HG02938 (cell line): ENCODE data around the gene DNER.
"Not testable (repeated sequence)": the region's sequence is repeated elsewhere in the genome, so short reads cannot be mapped to it uniquely, and the experiment has no call there.

Source experiments
- ATAC-seq: cut with Tn5 transposase; IDR thresholded peaks from one replicate; pipeline ENCODE4 v1.9.1; 2021; ENCODE audit warnings: mild to moderate bottlenecking, moderate library complexity; ENCODE audit not compliant: unreplicated experiment

Gene DNER

DNA sequence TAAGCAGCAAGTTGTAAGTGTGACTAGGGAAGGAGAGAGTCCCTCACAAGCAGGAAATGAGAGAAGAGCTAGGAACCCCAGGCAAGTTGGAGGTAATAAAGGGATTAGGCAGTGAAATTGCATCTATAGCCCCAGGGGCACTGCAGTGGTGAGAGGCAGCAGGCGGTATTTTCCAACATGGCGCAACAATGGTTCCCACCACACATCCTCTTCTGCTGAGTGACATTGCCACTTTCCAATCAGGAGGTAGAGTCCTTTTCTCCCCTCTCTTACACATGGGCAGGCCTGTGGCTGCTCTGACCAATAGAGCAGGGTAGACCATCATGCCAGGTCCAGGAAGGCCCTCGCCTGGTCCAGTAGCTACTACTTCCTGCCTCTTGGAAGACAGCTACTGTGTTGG, 86.6 kb downstream of the DNER start:
- ATAC-seq: no peak

GRCh38 chr2:229622495-229623355, 91.6 kb downstream of the DNER start:
- no peak for ATAC-seq

GRCh38 chr2:229620759-229621158, 93.6 kb downstream of the DNER start:
- no peak for ATAC-seq

DNA sequence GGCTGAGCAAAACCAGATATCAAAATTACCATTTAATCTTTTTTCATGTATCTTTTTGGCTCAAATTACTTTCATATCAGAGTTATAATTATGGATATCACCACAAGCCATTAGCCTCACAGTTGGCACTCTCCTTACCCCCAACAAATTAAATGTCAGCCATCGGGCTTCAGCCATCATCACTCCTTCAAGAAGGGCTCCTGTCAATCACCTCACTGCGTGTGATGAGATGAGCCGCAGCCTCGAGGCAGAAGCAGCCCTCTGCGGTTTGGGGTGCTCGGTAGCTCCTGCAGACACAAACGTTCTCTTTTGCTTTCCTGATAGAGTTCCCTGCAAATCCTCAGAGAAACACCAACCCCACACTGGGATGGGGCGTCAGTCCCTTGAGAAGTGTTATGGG, 94.1 kb downstream of the DNER start:
- ATAC-seq: no peak

GRCh38 chr2:229616433-229616832, 97.9 kb downstream of the DNER start:
- ATAC-seq: no peak

DNA sequence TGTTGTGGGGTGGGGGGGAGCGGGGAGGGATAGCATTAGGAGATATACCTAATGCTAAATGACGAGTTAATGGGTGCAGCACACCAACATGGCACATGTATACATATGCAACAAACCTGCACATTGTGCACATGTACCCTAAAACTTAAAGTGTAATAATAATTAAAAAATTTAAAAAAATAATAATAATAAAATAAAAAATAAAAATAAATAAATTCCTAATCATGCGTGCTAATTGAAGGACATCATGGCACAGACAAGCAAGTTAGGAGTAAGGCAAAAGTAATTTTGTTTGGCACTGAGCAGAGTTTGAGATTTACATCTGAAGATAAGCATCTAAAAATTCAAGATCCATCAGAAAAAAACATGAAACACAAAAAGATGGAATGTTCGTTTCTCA, 100.3 kb downstream of the DNER start:
- not testable (repeated sequence) for ATAC-seq

DNA sequence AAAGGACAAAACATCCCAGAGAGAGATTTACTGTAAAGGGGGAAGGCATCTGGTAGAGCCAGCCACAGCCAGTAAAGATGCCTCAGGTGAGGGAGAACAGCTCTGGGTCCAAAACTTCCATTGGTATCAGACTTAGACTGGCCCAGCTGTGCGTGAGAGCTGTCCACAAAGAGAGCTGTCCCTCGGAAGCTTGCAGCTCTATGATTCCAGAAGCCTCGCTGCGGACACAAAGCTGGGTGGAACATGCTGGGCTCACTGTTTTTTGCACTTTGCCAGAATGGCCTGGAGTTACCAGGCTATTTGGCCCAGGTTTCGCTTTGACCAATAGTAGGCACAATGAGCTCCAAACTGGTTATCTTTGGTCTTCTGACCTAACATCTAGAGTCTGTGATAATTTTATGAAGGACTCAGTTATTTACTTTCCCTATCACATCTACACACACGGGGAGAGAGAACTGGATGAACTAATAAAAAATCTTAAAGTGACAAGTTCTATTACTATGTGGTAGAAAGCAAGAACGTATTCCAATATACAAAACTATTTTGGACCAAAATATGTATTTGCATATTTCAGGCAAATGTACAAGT, 101.9 kb downstream of the DNER start:
- ATAC-seq: no peak

- no peak for ATAC-seq
Measured at GRCh38 chr2:229611360-229611759, 103.0 kb downstream of the DNER start.

- no peak for ATAC-seq
Measured at GRCh38 chr2:229610872-229611271, 103.5 kb downstream of the DNER start.

- no peak for ATAC-seq
Measured at GRCh38 chr2:229610333-229610732, 104.0 kb downstream of the DNER start.

GRCh38 chr2:229601936-229602335, 112.4 kb downstream of the DNER start:
- no peak for ATAC-seq

DNA sequence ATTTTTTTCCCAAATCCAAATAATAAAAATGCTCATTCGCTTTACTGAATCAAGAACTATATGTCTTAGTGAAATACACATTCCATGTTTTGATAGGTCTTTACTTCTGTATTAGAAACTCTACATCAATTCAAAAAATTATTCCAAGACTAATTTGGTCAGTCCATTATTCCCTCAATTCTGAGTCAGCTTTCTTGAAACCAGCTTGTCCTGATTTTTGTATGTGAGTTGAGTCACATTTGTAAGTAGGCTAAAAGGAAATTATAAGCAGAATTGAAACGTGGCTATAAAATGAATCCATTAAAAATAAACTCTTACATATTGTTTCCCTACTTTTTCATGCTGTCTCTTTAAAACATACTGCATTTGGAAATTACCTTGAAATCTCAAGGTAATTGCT, 113.0 kb downstream of the DNER start:
- no peak for ATAC-seq

DNA sequence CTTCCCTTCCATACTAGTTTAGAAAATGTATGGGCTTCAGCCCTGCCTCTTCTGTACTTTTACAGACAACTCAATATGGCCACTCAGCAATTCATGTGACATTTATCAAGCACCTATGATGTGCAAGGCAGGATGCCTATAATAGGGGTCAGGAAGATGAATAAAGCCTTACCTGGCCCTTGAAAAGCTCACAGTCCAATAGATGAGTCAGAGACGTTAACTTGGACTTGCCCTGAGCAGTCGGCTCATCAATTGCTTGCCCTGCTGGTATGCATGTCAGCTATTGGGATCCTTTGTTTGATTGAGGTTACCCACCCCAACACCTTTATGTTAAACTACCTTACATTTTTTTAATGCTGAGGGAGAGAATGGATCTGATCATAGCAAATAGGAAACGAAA, 116.1 kb downstream of the DNER start:
- no peak for ATAC-seq

DNA sequence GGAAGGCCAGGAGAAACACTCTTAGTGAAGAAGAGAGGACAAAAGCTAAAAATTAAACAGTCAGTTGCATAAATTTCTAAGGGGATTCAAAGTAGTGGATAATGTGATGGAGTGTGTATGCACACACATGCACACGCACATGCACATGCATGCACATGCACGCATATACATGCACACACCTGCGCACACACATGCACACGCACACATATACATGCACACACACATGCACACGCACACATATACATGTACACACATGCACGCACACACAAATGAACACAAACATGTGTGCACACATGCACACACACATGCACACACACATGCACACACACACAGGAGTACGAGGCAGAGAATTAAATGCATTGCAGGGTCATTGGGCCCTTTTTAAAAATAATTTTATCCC, 117.6 kb downstream of the DNER start:
- no peak for ATAC-seq

DNA sequence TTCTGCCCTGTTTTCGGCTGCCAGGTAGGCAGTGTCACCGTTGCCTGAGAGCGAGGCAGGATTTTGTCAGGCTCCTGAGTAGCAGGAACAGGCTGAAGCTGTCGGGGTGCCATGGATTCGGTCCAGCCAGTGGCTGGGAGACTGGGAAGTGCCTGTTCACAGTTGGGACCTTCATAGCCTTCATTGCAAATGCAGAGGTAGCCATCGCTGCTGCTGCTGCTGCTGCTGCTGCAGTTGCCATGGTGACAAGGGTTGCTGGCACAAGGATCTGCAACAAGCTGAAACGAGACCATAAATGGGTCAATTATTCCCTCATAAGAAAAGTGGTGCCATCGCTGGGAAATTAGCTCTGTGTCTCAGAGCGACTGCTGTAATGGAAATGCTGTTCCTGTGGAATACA, 122.7 kb downstream of the DNER start:
- ATAC-seq: no peak

- ATAC-seq: peak; percentile 85
Measured at GRCh38 chr2:229586746-229587705, 127.3 kb downstream of the DNER start.

GRCh38 chr2:229586012-229586411, 128.3 kb downstream of the DNER start:
- ATAC-seq: no peak

GRCh38 chr2:229582151-229582550, 132.2 kb downstream of the DNER start:
- ATAC-seq: no peak

GRCh38 chr2:229578052-229578846, 136.1 kb downstream of the DNER start:
- ATAC-seq: no peak

- ATAC-seq: no peak
Measured at GRCh38 chr2:229575569-229576315, 138.6 kb downstream of the DNER start.
